Measurements from ENCODE around the gene PHLDA1. TPM values are rescaled to one million over a fixed set of nuclear protein-coding genes. Genes with fewer than 3 reads are reported as not detected.
"Not testable (repeated sequence)": the region's sequence is repeated elsewhere in the genome, so short reads cannot be mapped to it uniquely, and the experiment has no call there.

The PHLDA1 gene
- total RNA-seq, 2 experiments from 2014 or later, result 6.5 TPM

- Mint-ChIP-seq H3K27me3 (no peaks in the 10 kb centered on the region), H3K36me3 (ENCODE audit: low read depth) (no peaks in the 10 kb centered on the region), H3K4me1 (ENCODE audit: low read depth) (peaks cover 26% of the 10 kb centered on the region), H3K27ac (no peak overlapping the region), H3K9me3 (no peaks in the 10 kb centered on the region), H3K4me3 (no peak overlapping the region)
- no peak overlapping the region for H3K27ac ChIP-seq (ENCODE audit: low read depth in 1 of 2, low read length in 2 of 2)
- H3K27me3 ChIP-seq (ENCODE audit: control insufficient read depth in 1 of 2, insufficient read depth in 2 of 2, low read length in 2 of 2), result no peaks in the 10 kb centered on the region
- TF ChIP-seq CTCF (IDR thresholded peaks at IDR 0.05), result no peak
- POLR2A ChIA-PET, result no interaction called here
- no peak overlapping the region for H3K4me3 ChIP-seq (ENCODE audit: low read length)
- DNase-seq (no peak), ATAC-seq (ENCODE audit: poor library complexity) (no peak)
- CTCF ChIA-PET, result no interaction called here
- H3K4me1 ChIP-seq (ENCODE audit: insufficient read depth, low read length), result peaks cover 21% of the 10 kb centered on the region
- no peaks in the 10 kb centered on the region for H3K36me3 ChIP-seq (ENCODE audit: insufficient read depth, low read length)
- intact Hi-C loops (cut with DNase I, micrococcal nuclease), result no loop called here
- no peaks in the 10 kb centered on the region for H3K9me3 ChIP-seq (ENCODE audit: control insufficient read depth in 1 of 2, insufficient read depth in 1 of 2, low read length in 2 of 2)
These were observed 45.4 kb downstream of the PHLDA1 start for GRCh38 chr12:75986001-75986746.

DNA sequence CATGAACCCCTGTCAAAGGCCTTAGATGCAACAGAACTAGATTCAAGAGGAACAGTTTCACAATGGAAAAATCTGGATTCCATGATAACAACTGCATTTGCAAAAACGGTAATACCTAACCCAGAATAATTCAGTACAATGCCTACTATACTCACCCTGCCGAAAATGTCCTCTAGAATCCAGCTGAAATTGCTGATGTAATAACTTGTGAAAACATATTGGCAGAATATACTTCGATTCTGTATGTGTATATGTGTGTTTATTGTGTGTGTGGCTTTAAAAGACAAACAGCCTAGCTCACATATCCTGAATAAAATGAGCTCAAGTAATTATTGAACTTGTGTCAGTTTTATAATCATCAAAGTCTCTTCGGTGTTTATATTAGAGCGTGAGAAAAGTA is 46.0 kb downstream of the PHLDA1 start:
- Histone ChIP-seq H3K36me3 (ENCODE audit: insufficient read depth, low read length) (no peaks in the 10 kb centered on the region), H3K4me1 (ENCODE audit: insufficient read depth, low read length) (peaks cover 21% of the 10 kb centered on the region), H3K4me3 (ENCODE audit: low read length) (no peak overlapping the region), H3K9me3 (ENCODE audit: control insufficient read depth in 1 of 2, insufficient read depth in 1 of 2, low read length in 2 of 2) (no peaks in the 10 kb centered on the region), H3K27ac (ENCODE audit: low read depth in 1 of 2, low read length in 2 of 2) (no peak overlapping the region), H3K27me3 (ENCODE audit: control insufficient read depth in 1 of 2, insufficient read depth in 2 of 2, low read length in 2 of 2) (no peaks in the 10 kb centered on the region)
- TF ChIP-seq CTCF (IDR thresholded peaks at IDR 0.05), result no peak
- ChIA-PET CTCF (no interaction called here), POLR2A (no interaction called here)
- no peak for ATAC-seq (ENCODE audit: poor library complexity)
- Mint-ChIP-seq H3K36me3 (ENCODE audit: low read depth) (no peaks in the 10 kb centered on the region), H3K27me3 (no peaks in the 10 kb centered on the region), H3K4me3 (no peak overlapping the region), H3K27ac (no peak overlapping the region), H3K9me3 (no peaks in the 10 kb centered on the region), H3K4me1 (ENCODE audit: low read depth) (peaks cover 26% of the 10 kb centered on the region)
- intact Hi-C loops (cut with DNase I, micrococcal nuclease), result no loop called here
- DNase-seq, result no peak

- no peak overlapping the region for H3K27ac ChIP-seq (ENCODE audit: low read depth in 1 of 2, low read length in 2 of 2)
- H3K27ac Mint-ChIP-seq, result no peak overlapping the region
- H3K27me3 Mint-ChIP-seq, result no peaks in the 10 kb centered on the region
- peaks cover 22% of the 10 kb centered on the region for H3K4me1 ChIP-seq (ENCODE audit: insufficient read depth, low read length)
- H3K27me3 ChIP-seq (ENCODE audit: control insufficient read depth in 1 of 2, insufficient read depth in 2 of 2, low read length in 2 of 2), result no peaks in the 10 kb centered on the region
- H3K36me3 ChIP-seq (ENCODE audit: insufficient read depth, low read length), result no peaks in the 10 kb centered on the region
- peaks cover 27% of the 10 kb centered on the region for H3K4me1 Mint-ChIP-seq (ENCODE audit: low read depth)
- no peaks in the 10 kb centered on the region for H3K9me3 ChIP-seq (ENCODE audit: control insufficient read depth in 1 of 2, insufficient read depth in 1 of 2, low read length in 2 of 2)
- intact Hi-C loops (cut with DNase I, micrococcal nuclease), result no loop called here
- peak in 2 of 14 experiments; percentile 10 to 33 for DNase-seq
- no peak for TF ChIP-seq CTCF (IDR thresholded peaks at IDR 0.05)
- POLR2A ChIA-PET, result no interaction called here
- no peak overlapping the region for H3K4me3 Mint-ChIP-seq
- no peaks in the 10 kb centered on the region for H3K36me3 Mint-ChIP-seq (ENCODE audit: low read depth)
- H3K9me3 Mint-ChIP-seq, result no peaks in the 10 kb centered on the region
- CTCF ChIA-PET, result interaction anchor here (0.6 kb wide), 1 partner anchor 11 kb away, joined by 3 read pairs; no protein-coding TSS in a partner anchor
- no peak overlapping the region for H3K4me3 ChIP-seq (ENCODE audit: low read length)
- ATAC-seq (ENCODE audit: poor library complexity), result no peak
These were observed 46.9 kb downstream of the PHLDA1 start for GRCh38 chr12:75984577-75985182.

GRCh38 chr12:75983851-75984250 is 47.7 kb downstream of the PHLDA1 start:
- H3K27me3 ChIP-seq (ENCODE audit: control insufficient read depth in 1 of 2, insufficient read depth in 2 of 2, low read length in 2 of 2); H3K9me3 Mint-ChIP-seq; intact Hi-C loops (cut with DNase I, micrococcal nuclease); H3K27me3 Mint-ChIP-seq; H3K4me3 ChIP-seq (ENCODE audit: low read length); ATAC-seq (ENCODE audit: poor library complexity); H3K36me3 ChIP-seq (ENCODE audit: insufficient read depth, low read length); POLR2A ChIA-PET; H3K4me3 Mint-ChIP-seq; DNase-seq; H3K27ac Mint-ChIP-seq; H3K36me3 Mint-ChIP-seq (ENCODE audit: low read depth); H3K27ac ChIP-seq (ENCODE audit: low read depth in 1 of 2, low read length in 2 of 2); H3K9me3 ChIP-seq (ENCODE audit: control insufficient read depth in 1 of 2, insufficient read depth in 1 of 2, low read length in 2 of 2): not testable (repeated sequence)
- peaks cover 36% of the 10 kb centered on the region for H3K4me1 Mint-ChIP-seq (ENCODE audit: low read depth)
- CTCF ChIA-PET, result interaction anchor here (0.7 kb wide), 1 partner anchor 164 kb away, joined by 3 read pairs; no protein-coding TSS in a partner anchor
- peaks cover 29% of the 10 kb centered on the region for H3K4me1 ChIP-seq (ENCODE audit: insufficient read depth, low read length)

Measured in CD4-positive, alpha-beta T cell (primary cell).